ENCODE results near the gene NLRC4. TPM values are rescaled to one million over a fixed set of nuclear protein-coding genes. Genes with fewer than 3 reads are reported as not detected.

The NLRC4 gene
- total RNA-seq, 1 donor from 2014 or later: not detected

- H3K27me3 Mint-ChIP-seq: no peaks in the 10 kb centered on the region
- no peak overlapping the region for H3K4me3 Mint-ChIP-seq
- no peaks in the 10 kb centered on the region for H3K4me1 Mint-ChIP-seq (ENCODE audit: unreplicated experiment)
- TF ChIP-seq CTCF (conservative IDR thresholded peaks at IDR 0.05): no peak
- H3K9me3 Mint-ChIP-seq: no peaks in the 10 kb centered on the region
- H3K36me3 Mint-ChIP-seq: no peaks in the 10 kb centered on the region
- DNase-seq (ENCODE audit: extremely low spot score, unreplicated experiment): no peak
- no peak overlapping the region for H3K27ac Mint-ChIP-seq
Observed at GRCh38 chr2:32250290-32250689, 14.4 kb downstream of the NLRC4 start.

- Mint-ChIP-seq H3K27me3 (no peaks in the 10 kb centered on the region), H3K27ac (no peak overlapping the region), H3K4me1 (ENCODE audit: unreplicated experiment) (no peaks in the 10 kb centered on the region), H3K9me3 (no peaks in the 10 kb centered on the region), H3K36me3 (no peaks in the 10 kb centered on the region), H3K4me3 (no peak overlapping the region)
- TF ChIP-seq CTCF (conservative IDR thresholded peaks at IDR 0.05): no peak
- no peak for DNase-seq (ENCODE audit: extremely low spot score, unreplicated experiment)
Observed at GRCh38 chr2:32249731-32250236, 14.9 kb downstream of the NLRC4 start.

GRCh38 chr2:32248299-32248698 is 16.4 kb downstream of the NLRC4 start:
- no peak for TF ChIP-seq CTCF (conservative IDR thresholded peaks at IDR 0.05)
- DNase-seq (ENCODE audit: extremely low spot score, unreplicated experiment): no peak
- no peaks in the 10 kb centered on the region for H3K27me3 Mint-ChIP-seq
- no peak overlapping the region for H3K27ac Mint-ChIP-seq
- no peaks in the 10 kb centered on the region for H3K4me1 Mint-ChIP-seq (ENCODE audit: unreplicated experiment)
- no peaks in the 10 kb centered on the region for H3K36me3 Mint-ChIP-seq
- no peaks in the 10 kb centered on the region for H3K9me3 Mint-ChIP-seq
- H3K4me3 Mint-ChIP-seq: no peak overlapping the region

- Mint-ChIP-seq H3K27me3 (no peaks in the 10 kb centered on the region), H3K9me3 (no peaks in the 10 kb centered on the region), H3K4me1 (ENCODE audit: unreplicated experiment) (no peaks in the 10 kb centered on the region), H3K27ac (no peak overlapping the region), H3K4me3 (no peak overlapping the region), H3K36me3 (no peaks in the 10 kb centered on the region)
- DNase-seq (ENCODE audit: extremely low spot score, unreplicated experiment): no peak
- TF ChIP-seq CTCF (conservative IDR thresholded peaks at IDR 0.05): no peak
Observed at GRCh38 chr2:32246911-32247310, 17.8 kb downstream of the NLRC4 start.

- H3K27ac Mint-ChIP-seq: no peak overlapping the region
- H3K27me3 Mint-ChIP-seq: no peaks in the 10 kb centered on the region
- H3K4me1 Mint-ChIP-seq (ENCODE audit: unreplicated experiment): peaks cover 14% of the 10 kb centered on the region
- DNase-seq (ENCODE audit: extremely low spot score, unreplicated experiment): no peak
- H3K36me3 Mint-ChIP-seq: no peaks in the 10 kb centered on the region
- no peak for TF ChIP-seq CTCF (conservative IDR thresholded peaks at IDR 0.05)
- H3K4me3 Mint-ChIP-seq: no peak overlapping the region
- H3K9me3 Mint-ChIP-seq: no peaks in the 10 kb centered on the region
Observed at GRCh38 chr2:32242331-32242730, 22.4 kb downstream of the NLRC4 start.

GRCh38 chr2:32237996-32238395 is 26.7 kb downstream of the NLRC4 start:
- Mint-ChIP-seq H3K9me3 (no peaks in the 10 kb centered on the region), H3K4me3 (no peak overlapping the region), H3K27me3 (no peaks in the 10 kb centered on the region), H3K36me3 (peaks cover 4% of the 10 kb centered on the region), H3K4me1 (ENCODE audit: unreplicated experiment) (peaks cover 17% of the 10 kb centered on the region), H3K27ac (no peak overlapping the region)
- TF ChIP-seq CTCF (conservative IDR thresholded peaks at IDR 0.05): no peak
- no peak for DNase-seq (ENCODE audit: extremely low spot score, unreplicated experiment)
